HG02840 (cell line): ENCODE measurements around the gene GRSF1.

ENCODE experiments used
- ATAC-seq: cut with Tn5 transposase; IDR thresholded peaks from one replicate; pipeline ENCODE4 v1.9.1; 2021; ENCODE audit warnings: mild to moderate bottlenecking, moderate library complexity, moderate number of reproducible peaks; ENCODE audit not compliant: unreplicated experiment, low FRiP score

GRSF1 gene

GRCh38 chr4:70768301-70768948 lies 71.3 kb downstream of the GRSF1 start:
- no peak for ATAC-seq
